Aorta (tissue), 5 donors: ENCODE data around the gene SPRR1B. TPM values are rescaled to one million over a fixed set of nuclear protein-coding genes. Genes with fewer than 3 reads are reported as not detected.
"Not testable (repeated sequence)": the region's sequence is repeated elsewhere in the genome, so short reads cannot be mapped to it uniquely, and the experiment has no call there.

Source experiments
- ATAC-seq: fragments of 200-7000 bp; cut with Tn5 transposase; one replicate; pipeline ENCODE4 v1.9.1; 2022; ENCODE audit warnings: moderate library complexity; ENCODE audit not compliant: low FRiP score
- DNase-seq, 2 donors: peaks; one replicate each; pipeline ENCODE4 v3.0.0-alpha.2; 2020
- H3K27ac ChIP-seq, 2 donors: one replicate each; pipeline ENCODE4 v1.5.1; 2013; ENCODE audit warnings: low read length in 2 of 2, mild to moderate bottlenecking in 2 of 2, moderate library complexity in 2 of 2, control low read depth in 1 of 2, inconsistent platforms in 1 of 2, low read depth in 1 of 2
- H3K27me3 ChIP-seq, 2 donors: one replicate each; pipeline ENCODE4 v1.6.1; 2013; ENCODE audit warnings: control low read depth in 1 of 2, low read length in 1 of 2, mild to moderate bottlenecking in 1 of 2, moderate library complexity in 1 of 2; ENCODE audit not compliant: insufficient read depth in 2 of 2, control insufficient read depth in 1 of 2
- H3K36me3 ChIP-seq, 2 donors: one replicate each; pipeline ENCODE4 v1.6.1; 2013; ENCODE audit warnings: control low read depth in 1 of 2, low read length in 1 of 2, mild to moderate bottlenecking in 1 of 2; ENCODE audit not compliant: insufficient read depth in 2 of 2, control insufficient read depth in 1 of 2
- H3K4me1 ChIP-seq, 2 donors: one replicate each; pipeline ENCODE4 v1.6.1; 2013; ENCODE audit warnings: low read length in 2 of 2, control low read depth in 1 of 2, mild to moderate bottlenecking in 1 of 2, moderate library complexity in 1 of 2; ENCODE audit not compliant: insufficient read depth in 2 of 2, control insufficient read depth in 1 of 2
- H3K4me3 ChIP-seq, 2 donors: one replicate each; pipeline ENCODE4 v1.5.1; 2013; ENCODE audit warnings: low read length in 2 of 2, control low read depth in 1 of 2, mild to moderate bottlenecking in 1 of 2
- H3K9me3 ChIP-seq: one replicate; pipeline ENCODE4 v1.6.1; 2013; ENCODE audit warnings: mild to moderate bottlenecking, low read length; ENCODE audit not compliant: control insufficient read depth
- WGBS, 2 donors: extraction: QIAGEN DNeasy Blood & Tissue Kit; methylation state at CpG; one replicate each; pipeline ENCODE4 v1.1.7; 2013; 5-methylcytosine and 5-hydroxymethylcytosine counted together
- intact Hi-C, 2 donors: fragments of 100-400 bp; cut with DNase I; formaldehyde crosslinking; loops; one replicate each; pipeline versions ENCODE4 v1.14.2 to v1.15.0; 2022
- polyA plus RNA-seq, 2 donors: library from polyadenylated mRNA; stranded (reverse); fragments of 200-250 nt; gene quantifications; one replicate each; pipeline ENCODE4 v1.2.3, GENCODE V29; 2013
- total RNA-seq, 2 donors: library from RNA; stranded (reverse); fragmentation: NEBNext Ultra II Directional; extraction: Animal tissue kit (Norgen Biotek cat#: 25700); gene quantifications; one replicate each; pipeline ENCODE4 v1.2.1, GENCODE V29; 2021
- donor health status: healthy with polysubstance abuse.
- donor health status: Bipolar disorder and iron deficiency.
- donor health status: DM: no; HTN: no; CAD: no.
- donor health status: DM: no; HTN: no; CAD: no.
- donor health status: DM: yes; HTN: yes; CAD: no.

SPRR1B gene
- total and polyA plus RNA-seq, 4 donors = 0.74 to 1.9 TPM; not detected in 2

DNA sequence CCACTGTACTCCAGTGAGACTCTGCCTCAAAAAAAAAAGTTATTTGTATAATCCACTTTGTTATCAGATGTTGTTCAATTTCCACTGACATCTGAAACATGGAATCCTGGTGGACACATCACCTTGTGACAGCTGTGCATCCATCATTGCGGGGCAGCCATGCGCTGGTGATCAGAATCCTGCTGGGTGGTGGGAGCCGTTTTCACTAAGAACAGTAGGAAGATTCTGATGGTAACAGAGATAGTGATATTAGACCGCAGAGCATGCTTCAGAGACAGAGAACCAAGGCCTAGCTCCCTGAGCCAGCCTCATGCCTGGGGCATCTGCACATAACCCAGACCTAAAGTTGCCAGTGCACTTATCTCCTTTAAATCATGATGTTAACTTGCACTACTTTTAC, 32.5 kb upstream of the SPRR1B start:
- H3K27me3 ChIP-seq = no peaks in the 10 kb centered on the region
- H3K36me3 ChIP-seq = no peaks in the 10 kb centered on the region
- no peak overlapping the region for H3K27ac ChIP-seq
- no peak overlapping the region for H3K4me3 ChIP-seq
- 76 to 86% methylated on average over 4 of the region's 4 CpGs for WGBS, 2 donors
- DNase-seq (no peak), ATAC-seq (no peak)
- intact Hi-C loops = no loop called here
- no peaks in the 10 kb centered on the region for H3K4me1 ChIP-seq
- peaks cover 5% of the 10 kb centered on the region for H3K9me3 ChIP-seq

DNA sequence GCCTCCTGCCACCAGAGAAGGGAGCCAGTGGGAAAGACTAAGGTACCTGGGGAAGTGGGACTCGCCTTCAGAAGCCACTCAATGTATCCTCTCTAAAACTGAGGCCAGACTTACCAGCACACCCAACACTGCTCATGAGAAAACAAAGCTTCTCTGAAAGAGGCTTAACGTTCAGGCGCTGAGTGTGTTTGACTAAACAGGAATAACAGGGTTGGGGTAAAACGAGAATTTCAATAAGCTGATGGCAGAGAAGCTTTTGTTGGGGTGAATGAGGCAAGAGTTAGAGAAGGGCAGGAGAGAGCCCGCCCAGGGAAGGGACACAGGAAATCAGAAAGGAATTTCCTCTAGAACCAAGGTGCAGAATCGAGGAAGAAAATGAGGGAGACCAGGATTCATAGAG, 31.2 kb upstream of the SPRR1B start:
- ATAC-seq (no peak), DNase-seq (no peak)
- Histone ChIP-seq H3K27me3 (no peaks in the 10 kb centered on the region), H3K4me1 (no peaks in the 10 kb centered on the region), H3K4me3 (no peak overlapping the region), H3K27ac (no peak overlapping the region), H3K9me3 (peaks cover 5% of the 10 kb centered on the region), H3K36me3 (no peaks in the 10 kb centered on the region)
- WGBS, 2 donors = 65 to 71% methylated on average over 6 of the region's 6 CpGs
- intact Hi-C loops = no loop called here

DNA sequence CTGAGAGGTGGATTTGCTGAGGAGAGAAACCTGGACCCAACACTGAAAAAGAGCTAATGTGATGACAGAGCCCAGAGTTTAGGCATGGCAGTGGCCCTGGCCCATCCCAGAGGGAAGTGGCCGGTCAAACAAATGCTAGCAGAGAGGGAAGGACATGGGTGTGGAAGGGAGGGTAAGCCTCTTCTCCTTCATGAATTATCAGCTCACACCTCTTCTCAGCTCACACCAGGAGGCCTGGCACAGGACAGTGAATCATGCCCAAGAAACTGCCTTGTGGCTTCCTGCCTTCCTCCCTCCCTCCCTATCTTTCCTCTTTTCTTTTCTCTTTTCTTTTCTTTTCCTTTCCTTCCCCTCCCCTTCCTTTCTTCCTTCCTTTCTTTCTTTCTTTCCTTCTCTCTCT, 30.7 kb upstream of the SPRR1B start:
- intact Hi-C loops = no loop called here
- Histone ChIP-seq H3K4me3 (no peak overlapping the region), H3K27me3 (no peaks in the 10 kb centered on the region), H3K9me3 (peaks cover 2% of the 10 kb centered on the region), H3K4me1 (no peaks in the 10 kb centered on the region), H3K36me3 (no peaks in the 10 kb centered on the region), H3K27ac (no peak overlapping the region)
- ATAC-seq (no peak), DNase-seq (no peak)
- WGBS, 2 donors = 85% methylated on average over 1 of the region's 1 CpG

DNA sequence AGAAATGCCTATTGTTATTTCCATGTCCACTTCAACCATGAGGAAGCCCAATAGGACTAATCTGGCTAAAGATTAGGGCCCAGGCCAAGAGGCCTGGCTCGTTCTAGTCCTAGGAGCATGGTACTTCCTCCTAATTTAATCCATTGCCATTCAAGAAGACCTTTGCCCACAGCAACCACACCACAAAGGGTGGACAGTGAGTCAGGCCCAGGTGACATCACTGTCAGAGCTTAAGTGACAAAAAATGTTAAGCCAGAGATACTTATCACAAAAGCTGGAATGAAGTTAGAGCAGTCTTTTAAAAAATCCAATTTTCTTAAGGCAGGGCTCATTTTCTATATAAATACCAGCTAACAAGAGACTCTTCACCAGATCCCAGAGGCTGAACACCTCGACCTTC, 29.6 kb upstream of the SPRR1B start, which contains the start of gene SPRR3:
SPRR3 (plus strand) TSS at position 368 of the 400 bp plus-strand sequence. CDS start 1,272 bp downstream, outside the sequence.
- Histone ChIP-seq H3K4me1 (no peaks in the 10 kb centered on the region), H3K36me3 (no peaks in the 10 kb centered on the region), H3K27me3 (no peaks in the 10 kb centered on the region), H3K9me3 (peaks cover 2% of the 10 kb centered on the region), H3K27ac (no peak within 1 kb of the TSS), H3K4me3 (no peak within 1 kb of the TSS)
- no peak for DNase-seq
- no peak for ATAC-seq
- 55 to 56% methylated on average over 2 of the region's 2 CpGs for WGBS, 2 donors
- intact Hi-C loops = no loop called here

DNA sequence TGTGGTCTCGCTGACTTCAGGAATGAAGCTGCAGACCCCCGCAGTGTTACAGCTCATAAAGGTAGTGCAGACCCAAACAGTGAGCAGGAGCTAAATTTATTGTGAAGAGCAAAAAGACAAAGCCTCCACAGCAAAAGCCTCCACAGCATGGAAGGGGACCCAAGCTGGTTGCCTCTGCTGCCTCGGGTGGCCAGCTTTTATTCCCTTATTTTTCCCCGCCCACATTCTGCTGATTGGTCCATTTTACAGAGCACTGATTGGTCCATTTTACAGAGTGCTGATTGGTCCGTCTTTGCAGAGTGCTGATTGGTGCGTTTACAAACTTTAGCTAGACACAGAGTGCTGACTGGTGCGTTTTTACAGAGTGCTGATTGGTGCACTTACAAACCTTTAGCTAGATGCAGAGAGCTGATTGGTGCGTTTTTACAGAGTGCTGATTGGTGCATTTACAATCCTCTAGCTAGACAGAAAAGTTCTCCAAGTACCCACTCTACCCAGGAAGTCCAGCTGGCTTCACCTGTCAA, 19.7 kb upstream of the SPRR1B start:
- H3K4me1 ChIP-seq, H3K27me3 ChIP-seq, H3K4me3 ChIP-seq, H3K36me3 ChIP-seq, DNase-seq, H3K27ac ChIP-seq, ATAC-seq, intact Hi-C loops, H3K9me3 ChIP-seq: not testable (repeated sequence)
- WGBS, 2 donors = 79 to 81% methylated on average over 8 of the region's 8 CpGs

DNA sequence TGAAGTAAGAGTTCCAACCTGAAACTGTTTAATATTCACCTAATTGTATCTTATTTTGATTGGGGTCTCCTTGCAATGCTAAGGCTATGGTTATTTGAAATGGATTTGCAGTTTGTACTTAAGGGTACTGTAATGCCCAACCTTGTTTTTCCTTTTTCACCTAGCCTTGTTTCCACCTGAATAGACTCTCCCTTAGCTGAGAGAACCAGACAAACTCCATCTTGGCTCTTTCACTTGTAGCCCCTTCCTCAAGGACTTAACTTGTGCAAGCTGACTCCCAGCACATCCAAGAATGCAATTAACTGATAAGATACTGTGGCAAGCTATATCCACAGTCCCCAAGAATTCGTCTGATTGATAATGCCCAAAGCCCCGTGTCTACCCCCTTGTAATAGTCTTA, 9.2 kb upstream of the SPRR1B start:
- H3K9me3 ChIP-seq, H3K4me1 ChIP-seq, H3K4me3 ChIP-seq, DNase-seq, H3K27ac ChIP-seq, H3K27me3 ChIP-seq, ATAC-seq, H3K36me3 ChIP-seq, intact Hi-C loops: not testable (repeated sequence)
- 20 to 27% methylated on average over 2 of the region's 2 CpGs for WGBS, 2 donors

DNA sequence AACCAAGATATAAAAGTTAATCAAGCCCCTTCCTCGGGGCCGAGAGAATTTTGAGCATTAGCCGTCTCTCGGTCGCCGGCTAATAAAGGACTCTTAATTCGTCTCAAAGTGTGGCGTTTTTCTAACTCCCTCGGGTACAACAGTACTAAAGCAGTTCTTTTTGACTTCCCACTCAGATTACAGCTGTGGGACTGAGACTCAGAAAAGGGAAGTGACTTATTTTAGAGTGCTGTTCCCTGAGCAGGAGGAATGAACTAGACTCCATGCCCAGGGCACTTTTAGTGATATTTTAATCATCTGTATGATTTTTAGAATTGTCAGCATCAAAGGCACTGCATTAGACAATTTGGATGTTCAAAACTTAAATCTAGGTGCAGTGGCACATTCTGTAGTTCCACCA, 8.7 kb upstream of the SPRR1B start:
- intact Hi-C loops, H3K27me3 ChIP-seq, H3K27ac ChIP-seq, ATAC-seq, H3K4me3 ChIP-seq, H3K9me3 ChIP-seq, DNase-seq, H3K4me1 ChIP-seq, H3K36me3 ChIP-seq: not testable (repeated sequence)
- 25 to 35% methylated on average over 9 of the region's 9 CpGs for WGBS, 2 donors

DNA sequence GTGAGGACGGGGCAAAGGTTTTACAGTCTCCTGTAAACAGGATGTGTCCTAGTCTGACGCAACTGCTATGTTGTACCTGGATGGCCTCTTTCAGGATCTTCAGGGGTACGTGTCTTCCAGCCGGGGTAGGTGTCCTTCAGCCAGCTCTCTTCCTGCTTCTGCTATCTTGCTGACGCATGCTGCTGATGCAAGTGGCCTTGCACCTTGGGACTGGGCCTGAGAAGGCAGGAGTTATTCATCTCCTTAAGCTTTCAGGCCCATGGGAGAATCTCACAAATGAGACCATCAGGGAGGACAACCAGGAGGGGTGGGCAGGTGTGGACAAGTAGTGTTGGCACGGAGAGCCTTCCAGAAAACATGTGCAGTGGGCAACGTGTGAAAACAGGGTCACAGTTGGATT, 7.9 kb upstream of the SPRR1B start:
- 84 to 87% methylated on average over 7 of the region's 7 CpGs for WGBS, 2 donors
- no peak for DNase-seq
- intact Hi-C loops = no loop called here

DNA sequence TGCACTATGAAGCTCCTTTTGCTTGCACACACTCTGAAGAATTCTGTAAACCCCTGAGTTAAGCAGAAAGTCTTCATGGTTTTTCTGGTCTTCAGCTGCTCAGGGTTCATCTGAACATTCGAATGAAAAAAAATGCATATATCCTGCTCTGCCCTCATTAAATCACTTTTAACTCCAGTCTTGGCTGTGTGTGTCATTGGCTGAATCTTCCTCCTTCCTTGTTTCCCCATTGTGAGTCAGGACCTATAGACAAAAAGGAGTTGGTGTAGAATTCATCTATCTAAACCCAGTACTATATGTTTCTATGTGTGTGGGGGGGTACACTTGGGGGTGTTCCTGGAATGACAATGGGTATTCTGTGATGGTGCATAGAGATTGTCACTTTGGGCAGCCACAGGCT, 6.6 kb upstream of the SPRR1B start:
- no peak overlapping the region for H3K27ac ChIP-seq
- ATAC-seq = no peak

More for the DNA sequence above, 7.9 kb upstream of the SPRR1B start:
- Histone ChIP-seq H3K27me3 (no peaks in the 10 kb centered on the region), H3K27ac (no peak overlapping the region), H3K9me3 (peaks cover 2% of the 10 kb centered on the region), H3K4me3 (no peak overlapping the region), H3K36me3 (no peaks in the 10 kb centered on the region), H3K4me1 (no peaks in the 10 kb centered on the region)
- ATAC-seq = no peak

More for the DNA sequence above, 6.6 kb upstream of the SPRR1B start:
- no peaks in the 10 kb centered on the region for H3K9me3 ChIP-seq
- no peak overlapping the region for H3K4me3 ChIP-seq
- no peaks in the 10 kb centered on the region for H3K27me3 ChIP-seq
- no peaks in the 10 kb centered on the region for H3K4me1 ChIP-seq
- DNase-seq = no peak
- intact Hi-C loops = no loop called here
- no peaks in the 10 kb centered on the region for H3K36me3 ChIP-seq
- WGBS, 2 donors = 73% methylated on average over 1 of the region's 1 CpG
